HepG2 (cell line): ENCODE measurements around the gene TAP1. TPM values are rescaled to one million over a fixed set of nuclear protein-coding genes. Genes with fewer than 3 reads are reported as not detected.

Source experiments
- DNMT1 ChIP-seq: sonication (generic); formaldehyde crosslinking; IDR thresholded peaks from 2 replicates; pipeline ENCODE4 v1.5.1; 2020; ENCODE audit warnings: mild to moderate bottlenecking, missing genetic modification reagents
- DR1 ChIP-seq: sonication (generic); formaldehyde crosslinking; IDR thresholded peaks from 2 replicates; pipeline ENCODE4 v1.8.0; 2021; ENCODE audit warnings: mild to moderate bottlenecking, missing genetic modification reagents, inconsistent platforms
- FOSL2 ChIP-seq: sonication (generic); formaldehyde crosslinking; IDR thresholded peaks from 2 replicates; pipeline ENCODE4 v1.4.0; 2020; ENCODE audit warnings: missing genetic modification reagents
- GFI1 ChIP-seq: sonication (generic); formaldehyde crosslinking; IDR thresholded peaks from 2 replicates; pipeline ENCODE4 v1.5.0; 2020; ENCODE audit warnings: missing genetic modification reagents, mild to moderate bottlenecking, borderline replicate concordance
- GLI4 ChIP-seq: sonication (generic); formaldehyde crosslinking; IDR thresholded peaks from 2 replicates; pipeline ENCODE4 v1.5.1; 2020; ENCODE audit warnings: missing genetic modification reagents, mild to moderate bottlenecking, moderate library complexity, borderline replicate concordance
- GZF1 ChIP-seq: sonication (generic); formaldehyde crosslinking; IDR thresholded peaks from 2 replicates; pipeline ENCODE4 v1.5.1; 2020; ENCODE audit warnings: mild to moderate bottlenecking, missing genetic modification reagents
- KLF15 ChIP-seq: sonication (generic); formaldehyde crosslinking; IDR thresholded peaks from 2 replicates; pipeline ENCODE4 v1.8.1; 2023; ENCODE audit warnings: borderline replicate concordance, mild to moderate bottlenecking, inconsistent platforms, missing genetic modification reagents, mixed read lengths
- PHF21A ChIP-seq: sonication (generic); formaldehyde crosslinking; IDR thresholded peaks from 2 replicates; pipeline ENCODE4 v1.5.0; 2020; ENCODE audit warnings: mild to moderate bottlenecking, missing genetic modification reagents
- SP4 ChIP-seq: sonication (generic); formaldehyde crosslinking; IDR thresholded peaks from 2 replicates; pipeline ENCODE4 v1.8.1; 2023; ENCODE audit warnings: mild to moderate bottlenecking, missing genetic modification reagents
- ZNF232 ChIP-seq: sonication (generic); formaldehyde crosslinking; IDR thresholded peaks from 2 replicates; pipeline ENCODE4 v1.4.0; 2020; ENCODE audit warnings: missing genetic modification reagents, borderline replicate concordance
- ZNF564 ChIP-seq: sonication (generic); formaldehyde crosslinking; IDR thresholded peaks from 2 replicates; pipeline ENCODE4 v1.8.1; 2023; ENCODE audit warnings: mild to moderate bottlenecking, missing genetic modification reagents
- ZNF749 ChIP-seq: sonication (generic); formaldehyde crosslinking; IDR thresholded peaks from 2 replicates; pipeline ENCODE4 v1.8.0; 2022; ENCODE audit warnings: mild to moderate bottlenecking, missing genetic modification reagents, moderate library complexity, borderline replicate concordance
- ZNF75D ChIP-seq: sonication (generic); formaldehyde crosslinking; IDR thresholded peaks from 2 replicates; pipeline ENCODE4 v1.8.1; 2023; ENCODE audit warnings: missing genetic modification reagents, mild to moderate bottlenecking, borderline replicate concordance
- polyA plus RNA-seq, 8 experiments: library from polyadenylated mRNA; depleted of rRNA in 3 of 8; stranded (reverse) in 7 of 8; unstranded in 1 of 8; fragments of >200 nt; fragmentation: Illumina TruSeq in 4 of 8; extraction: Trizol in 4 of 8; gene quantifications; 2 replicates each; pipeline versions ENCODE4 v1.2.1 to v1.2.3, GENCODE V29; 2011 to 2016; ENCODE audit warnings: low read depth in 4 of 8, missing spikeins in 1 of 8, mixed read lengths in 1 of 8; ENCODE audit not compliant: insufficient read depth in 1 of 8
- total RNA-seq, 5 experiments: library from RNA; depleted of rRNA; stranded (reverse); fragments of >200 nt; fragmentation: Illumina TruSeq; extraction: Trizol; gene quantifications; 2 replicates each; pipeline ENCODE4 v1.2.3, GENCODE V29; 2016; ENCODE audit warnings: low read depth in 1 of 5
- TF ChIP-seq, protein P1 (sequence below): IDR thresholded peaks from 2 replicates; pipeline ENCODE4 v1.6.1; 2016; ENCODE audit warnings: low read depth
- TF ChIP-seq, protein P2 (sequence below): conservative IDR thresholded peaks from 2 replicates; pipeline ENCODE4 v1.6.1; 2018; ENCODE audit warnings: missing genetic modification reagents
- TF ChIP-seq, protein P3 (sequence below): sonication (generic); formaldehyde crosslinking; IDR thresholded peaks from 2 replicates; pipeline ENCODE4 v1.9.0; 2021; ENCODE audit warnings: missing genetic modification reagents, borderline replicate concordance
- TF ChIP-seq, protein P4 (sequence below): IDR thresholded peaks from 2 replicates; pipeline ENCODE4 v1.6.1; 2016; ENCODE audit warnings: low read depth, borderline replicate concordance
- TF ChIP-seq, protein P5 (sequence below): sonication (generic); formaldehyde crosslinking; IDR thresholded peaks from 2 replicates; pipeline ENCODE4 v1.4.0; 2020; ENCODE audit warnings: missing genetic modification reagents

Gene TAP1
- total and polyA plus RNA-seq, 2 of the 13 experiments (the other 11 are each of a cell fraction or from before 2014, with no cell fraction given), result 31.2 to 52.2 TPM

DNA sequence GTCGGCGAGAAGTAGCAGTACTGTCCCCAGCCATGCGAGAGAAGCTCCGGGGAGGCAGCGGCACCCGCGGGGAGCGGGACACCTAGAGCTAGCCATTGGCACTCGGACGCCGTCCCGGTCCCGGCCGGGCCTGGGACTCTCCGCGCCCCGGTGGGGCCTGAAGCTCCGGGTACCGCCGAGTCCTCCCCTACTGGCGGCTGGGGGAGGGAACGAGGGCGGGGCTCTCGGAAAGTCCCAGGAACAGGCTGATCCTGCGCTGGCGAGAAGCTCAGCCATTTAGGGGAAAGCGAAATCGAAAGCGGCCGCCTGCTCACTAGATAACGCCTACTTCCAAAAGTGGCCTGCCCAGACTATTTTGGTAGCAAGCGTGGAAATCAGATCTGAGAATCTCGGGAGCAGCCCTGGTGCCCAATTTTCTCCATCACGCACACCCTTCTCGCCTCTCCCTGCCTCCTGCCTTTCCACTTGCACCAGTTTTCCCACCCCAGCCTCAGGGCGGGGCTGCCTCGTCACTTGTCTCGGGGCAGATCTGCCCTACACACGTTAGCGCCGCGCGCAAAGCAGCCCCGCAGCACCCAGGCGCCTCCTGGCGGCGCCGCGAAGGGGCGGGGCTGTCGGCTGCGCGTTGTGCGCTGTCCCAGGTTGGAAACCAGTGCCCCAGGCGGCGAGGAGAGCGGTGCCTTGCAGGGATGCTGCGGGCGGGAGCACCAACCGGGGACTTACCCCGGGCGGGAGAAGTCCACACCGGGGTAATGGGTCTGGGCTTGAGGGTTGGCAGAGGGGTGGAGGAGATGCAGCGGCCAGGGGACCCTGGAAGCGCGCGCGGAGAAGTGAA lies at the start of gene TAP1, which contains the start of gene PSMB9 (continued):
- TF ChIP-seq ZNF564 (0 out of 2 replicates have a peak, but pooled peaks have one; percentile 59), GFI1 (CRISPR knock-in tag) (peak; percentile 77; the same call in 1 of the 2 replicates), GLI4 (CRISPR knock-in tag) (peak; percentile 78; the same call in 1 of the 2 replicates), SP4 (peak; percentile 62), DNMT1 (CRISPR knock-in tag) (no peak), ZNF749 (CRISPR knock-in tag) (no peak; the same call in 1 of the 2 replicates), KLF15 (CRISPR knock-in tag) (peak; percentile 53; the same call in 1 of the 2 replicates), FOSL2 (CRISPR knock-in tag) (peak; percentile 44), GZF1 (CRISPR knock-in tag) (no peak; the same call in 1 of the 2 replicates), ZNF232 (CRISPR knock-in tag) (no peak), PHF21A (peak; percentile 83), ZNF75D (no peak), DR1 (peak; percentile 42)
- TF ChIP-seq, protein P1, sequence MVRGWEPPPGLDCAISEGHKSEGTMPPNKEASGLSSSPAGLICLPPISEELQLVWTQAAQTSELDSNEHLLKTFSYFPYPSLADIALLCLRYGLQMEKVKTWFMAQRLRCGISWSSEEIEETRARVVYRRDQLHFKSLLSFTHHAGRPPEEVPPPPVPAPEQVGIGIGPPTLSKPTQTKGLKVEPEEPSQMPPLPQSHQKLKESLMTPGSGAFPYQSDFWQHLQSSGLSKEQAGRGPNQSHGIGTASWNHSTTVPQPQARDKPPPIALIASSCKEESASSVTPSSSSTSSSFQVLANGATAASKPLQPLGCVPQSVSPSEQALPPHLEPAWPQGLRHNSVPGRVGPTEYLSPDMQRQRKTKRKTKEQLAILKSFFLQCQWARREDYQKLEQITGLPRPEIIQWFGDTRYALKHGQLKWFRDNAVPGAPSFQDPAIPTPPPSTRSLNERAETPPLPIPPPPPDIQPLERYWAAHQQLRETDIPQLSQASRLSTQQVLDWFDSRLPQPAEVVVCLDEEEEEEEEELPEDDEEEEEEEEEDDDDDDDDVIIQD (CRISPR knock-in tag), result peak; percentile 17; the same call in 1 of the 2 replicates
- TF ChIP-seq, protein P2, sequence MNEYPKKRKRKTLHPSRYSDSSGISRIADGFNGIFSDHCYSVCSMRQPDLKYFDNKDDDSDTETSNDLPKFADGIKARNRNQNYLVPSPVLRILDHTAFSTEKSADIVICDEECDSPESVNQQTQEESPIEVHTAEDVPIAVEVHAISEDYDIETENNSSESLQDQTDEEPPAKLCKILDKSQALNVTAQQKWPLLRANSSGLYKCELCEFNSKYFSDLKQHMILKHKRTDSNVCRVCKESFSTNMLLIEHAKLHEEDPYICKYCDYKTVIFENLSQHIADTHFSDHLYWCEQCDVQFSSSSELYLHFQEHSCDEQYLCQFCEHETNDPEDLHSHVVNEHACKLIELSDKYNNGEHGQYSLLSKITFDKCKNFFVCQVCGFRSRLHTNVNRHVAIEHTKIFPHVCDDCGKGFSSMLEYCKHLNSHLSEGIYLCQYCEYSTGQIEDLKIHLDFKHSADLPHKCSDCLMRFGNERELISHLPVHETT (CRISPR knock-in tag), result peak; percentile 74
- TF ChIP-seq, protein P3, sequence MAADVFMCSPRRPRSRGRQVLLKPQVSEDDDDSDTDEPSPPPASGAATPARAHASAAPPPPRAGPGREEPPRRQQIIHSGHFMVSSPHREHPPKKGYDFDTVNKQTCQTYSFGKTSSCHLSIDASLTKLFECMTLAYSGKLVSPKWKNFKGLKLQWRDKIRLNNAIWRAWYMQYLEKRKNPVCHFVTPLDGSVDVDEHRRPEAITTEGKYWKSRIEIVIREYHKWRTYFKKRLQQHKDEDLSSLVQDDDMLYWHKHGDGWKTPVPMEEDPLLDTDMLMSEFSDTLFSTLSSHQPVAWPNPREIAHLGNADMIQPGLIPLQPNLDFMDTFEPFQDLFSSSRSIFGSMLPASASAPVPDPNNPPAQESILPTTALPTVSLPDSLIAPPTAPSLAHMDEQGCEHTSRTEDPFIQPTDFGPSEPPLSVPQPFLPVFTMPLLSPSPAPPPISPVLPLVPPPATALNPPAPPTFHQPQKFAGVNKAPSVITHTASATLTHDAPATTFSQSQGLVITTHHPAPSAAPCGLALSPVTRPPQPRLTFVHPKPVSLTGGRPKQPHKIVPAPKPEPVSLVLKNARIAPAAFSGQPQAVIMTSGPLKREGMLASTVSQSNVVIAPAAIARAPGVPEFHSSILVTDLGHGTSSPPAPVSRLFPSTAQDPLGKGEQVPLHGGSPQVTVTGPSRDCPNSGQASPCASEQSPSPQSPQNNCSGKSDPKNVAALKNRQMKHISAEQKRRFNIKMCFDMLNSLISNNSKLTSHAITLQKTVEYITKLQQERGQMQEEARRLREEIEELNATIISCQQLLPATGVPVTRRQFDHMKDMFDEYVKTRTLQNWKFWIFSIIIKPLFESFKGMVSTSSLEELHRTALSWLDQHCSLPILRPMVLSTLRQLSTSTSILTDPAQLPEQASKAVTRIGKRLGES (CRISPR knock-in tag), result no peak
- TF ChIP-seq, protein P4, sequence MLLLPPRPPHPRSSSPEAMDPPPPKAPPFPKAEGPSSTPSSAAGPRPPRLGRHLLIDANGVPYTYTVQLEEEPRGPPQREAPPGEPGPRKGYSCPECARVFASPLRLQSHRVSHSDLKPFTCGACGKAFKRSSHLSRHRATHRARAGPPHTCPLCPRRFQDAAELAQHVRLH (CRISPR knock-in tag), result no peak
- TF ChIP-seq, protein P5, sequence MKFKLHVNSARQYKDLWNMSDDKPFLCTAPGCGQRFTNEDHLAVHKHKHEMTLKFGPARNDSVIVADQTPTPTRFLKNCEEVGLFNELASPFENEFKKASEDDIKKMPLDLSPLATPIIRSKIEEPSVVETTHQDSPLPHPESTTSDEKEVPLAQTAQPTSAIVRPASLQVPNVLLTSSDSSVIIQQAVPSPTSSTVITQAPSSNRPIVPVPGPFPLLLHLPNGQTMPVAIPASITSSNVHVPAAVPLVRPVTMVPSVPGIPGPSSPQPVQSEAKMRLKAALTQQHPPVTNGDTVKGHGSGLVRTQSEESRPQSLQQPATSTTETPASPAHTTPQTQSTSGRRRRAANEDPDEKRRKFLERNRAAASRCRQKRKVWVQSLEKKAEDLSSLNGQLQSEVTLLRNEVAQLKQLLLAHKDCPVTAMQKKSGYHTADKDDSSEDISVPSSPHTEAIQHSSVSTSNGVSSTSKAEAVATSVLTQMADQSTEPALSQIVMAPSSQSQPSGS (CRISPR knock-in tag), result no peak; the same call in none of the 2 replicates
